DND-41 (cell line): ENCODE measurements around the gene SLC30A3.

Experiments used
- ATAC-seq: fragments of 200-7000 bp; cut with Tn5 transposase; 3 replicates; pipeline ENCODE4 v1.9.1; 2021; ENCODE audit warnings: low read depth; ENCODE audit not compliant: insufficient read depth
- DNase-seq: peaks from one replicate; pipeline ENCODE4 v3.0.0-alpha.2; 2020
- H2AFZ ChIP-seq: 2 replicates; pipeline ENCODE4 v1.6.0; 2012; ENCODE audit warnings: low read depth, low read length
- H3K27ac ChIP-seq: 2 replicates; pipeline ENCODE4 v1.5.1; 2012; ENCODE audit warnings: low read length, inconsistent platforms
- H3K27me3 ChIP-seq: fragments of 200-600 bp; sonication (generic); 2 replicates; pipeline ENCODE4 v1.6.0; 2012; ENCODE audit warnings: low read length, mild to moderate bottlenecking, inconsistent platforms; ENCODE audit not compliant: insufficient read depth, poor library complexity
- H3K36me3 ChIP-seq: 2 replicates; pipeline ENCODE4 v1.5.1; 2012; ENCODE audit warnings: low read length, inconsistent platforms; ENCODE audit not compliant: insufficient read depth
- H3K4me1 ChIP-seq: 2 replicates; pipeline ENCODE4 v1.5.1; 2012; ENCODE audit warnings: mild to moderate bottlenecking, low read length; ENCODE audit not compliant: insufficient read depth
- H3K4me2 ChIP-seq: 2 replicates; pipeline ENCODE4 v1.6.0; 2012; ENCODE audit warnings: mild to moderate bottlenecking, moderate library complexity, low read length, inconsistent platforms; ENCODE audit not compliant: insufficient read depth
- H3K4me3 ChIP-seq, 2 experiments: fragments of 200-600 bp in 1 of 2; shearing (Covaris generic) in 1 of 2; 2 replicates each; pipeline ENCODE4 v1.5.1; 2012 to 2016; ENCODE audit warnings: inconsistent platforms in 2 of 2, low read length in 2 of 2, mild to moderate bottlenecking in 2 of 2, low read depth in 1 of 2, moderate library complexity in 1 of 2
- H3K79me2 ChIP-seq: 2 replicates; pipeline ENCODE4 v1.6.0; 2012; ENCODE audit warnings: low read length, inconsistent platforms; ENCODE audit not compliant: insufficient read depth
- H3K9ac ChIP-seq: 2 replicates; pipeline ENCODE4 v1.6.0; 2012; ENCODE audit warnings: low read depth, mild to moderate bottlenecking, inconsistent platforms, low read length, moderate library complexity
- H3K9me3 ChIP-seq: 2 replicates; pipeline ENCODE4 v1.5.1; 2012; ENCODE audit warnings: low read length, moderate library complexity, mild to moderate bottlenecking, inconsistent platforms; ENCODE audit not compliant: insufficient read depth, severe bottlenecking
- H4K20me1 ChIP-seq: 2 replicates; pipeline ENCODE4 v1.6.0; 2012; ENCODE audit warnings: low read length; ENCODE audit not compliant: insufficient read depth
- EZH2 ChIP-seq: IDR thresholded peaks from 3 replicates; pipeline ENCODE4 v1.6.1; 2012; ENCODE audit warnings: borderline replicate concordance, low read depth, mild to moderate bottlenecking, moderate library complexity, low read length, inconsistent platforms; ENCODE audit not compliant: severe bottlenecking
- TF ChIP-seq, protein P1 (sequence below): IDR thresholded peaks from 2 replicates; pipeline ENCODE4 v1.5.1; 2012; ENCODE audit warnings: borderline replicate concordance, low read length, moderate library complexity, mild to moderate bottlenecking; ENCODE audit not compliant: poor library complexity, severe bottlenecking; ENCODE audit errors: extremely low read depth

Gene SLC30A3

DNA sequence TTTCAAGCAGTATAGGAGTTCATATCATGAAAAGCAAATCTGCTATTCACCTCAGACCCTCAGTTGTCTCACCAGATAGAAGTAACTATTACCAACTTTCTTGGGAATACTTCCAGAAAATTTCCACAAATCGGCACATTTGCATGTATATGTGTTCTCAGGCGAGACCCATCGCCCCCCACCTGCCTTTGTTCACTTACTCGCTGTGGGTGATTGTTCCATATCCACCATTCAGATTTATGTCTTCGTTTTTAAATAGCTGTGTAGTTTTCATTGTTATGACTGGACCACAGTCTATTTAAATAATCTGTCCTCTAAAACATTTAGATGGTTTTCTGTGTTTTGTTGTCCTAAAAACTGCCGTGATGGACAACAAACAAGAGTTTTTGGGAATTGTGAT, 22.6 kb upstream of the SLC30A3 start:
- Histone ChIP-seq H2AFZ (no peak overlapping the region), H3K4me2 (no peak overlapping the region), H3K9me3 (no peaks in the 10 kb centered on the region), H4K20me1 (no peaks in the 10 kb centered on the region), H3K27ac (no peak overlapping the region), H3K9ac (no peak overlapping the region), H3K79me2 (no peaks in the 10 kb centered on the region), H3K36me3 (no peaks in the 10 kb centered on the region), H3K4me1 (no peaks in the 10 kb centered on the region), H3K4me3 (no peak overlapping the region), H3K27me3 (peaks cover 51% of the 10 kb centered on the region)
- no peak for TF ChIP-seq EZH2
- TF ChIP-seq, protein P1, sequence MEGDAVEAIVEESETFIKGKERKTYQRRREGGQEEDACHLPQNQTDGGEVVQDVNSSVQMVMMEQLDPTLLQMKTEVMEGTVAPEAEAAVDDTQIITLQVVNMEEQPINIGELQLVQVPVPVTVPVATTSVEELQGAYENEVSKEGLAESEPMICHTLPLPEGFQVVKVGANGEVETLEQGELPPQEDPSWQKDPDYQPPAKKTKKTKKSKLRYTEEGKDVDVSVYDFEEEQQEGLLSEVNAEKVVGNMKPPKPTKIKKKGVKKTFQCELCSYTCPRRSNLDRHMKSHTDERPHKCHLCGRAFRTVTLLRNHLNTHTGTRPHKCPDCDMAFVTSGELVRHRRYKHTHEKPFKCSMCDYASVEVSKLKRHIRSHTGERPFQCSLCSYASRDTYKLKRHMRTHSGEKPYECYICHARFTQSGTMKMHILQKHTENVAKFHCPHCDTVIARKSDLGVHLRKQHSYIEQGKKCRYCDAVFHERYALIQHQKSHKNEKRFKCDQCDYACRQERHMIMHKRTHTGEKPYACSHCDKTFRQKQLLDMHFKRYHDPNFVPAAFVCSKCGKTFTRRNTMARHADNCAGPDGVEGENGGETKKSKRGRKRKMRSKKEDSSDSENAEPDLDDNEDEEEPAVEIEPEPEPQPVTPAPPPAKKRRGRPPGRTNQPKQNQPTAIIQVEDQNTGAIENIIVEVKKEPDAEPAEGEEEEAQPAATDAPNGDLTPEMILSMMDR = no peak
- ATAC-seq = no peak
- DNase-seq = no peak

DNA sequence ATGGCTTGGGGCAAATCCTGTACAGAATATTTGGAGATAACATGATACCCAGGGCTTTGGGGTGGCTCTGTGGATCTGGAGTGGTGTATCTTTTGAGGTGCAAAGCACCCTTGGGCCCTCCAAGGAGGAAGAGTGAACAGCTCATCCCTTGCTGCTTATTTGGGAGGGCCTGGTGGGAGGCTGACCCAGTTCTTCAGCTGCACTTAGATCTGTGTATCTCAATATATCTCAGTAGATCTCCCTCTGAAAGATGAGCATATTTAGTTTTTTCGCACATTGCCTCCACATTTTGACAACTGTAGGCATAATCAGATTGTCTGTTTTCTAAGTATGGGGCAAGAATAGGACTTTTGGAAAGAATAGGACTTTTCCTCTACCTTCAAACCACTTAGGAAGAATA, 22.1 kb upstream of the SLC30A3 start:
- Histone ChIP-seq H3K4me1 (peaks cover 3% of the 10 kb centered on the region; the same call in 1 of the 2 replicates), H3K9ac (no peak overlapping the region), H3K9me3 (no peaks in the 10 kb centered on the region), H4K20me1 (no peaks in the 10 kb centered on the region), H3K27ac (no peak overlapping the region), H3K79me2 (no peaks in the 10 kb centered on the region), H2AFZ (no peak overlapping the region), H3K4me2 (no peak overlapping the region), H3K27me3 (peaks cover 51% of the 10 kb centered on the region), H3K36me3 (no peaks in the 10 kb centered on the region), H3K4me3 (no peak overlapping the region)
- DNase-seq (no peak), ATAC-seq (no peak)
- TF ChIP-seq EZH2 = no peak
- TF ChIP-seq, protein P1 = no peak

DNA sequence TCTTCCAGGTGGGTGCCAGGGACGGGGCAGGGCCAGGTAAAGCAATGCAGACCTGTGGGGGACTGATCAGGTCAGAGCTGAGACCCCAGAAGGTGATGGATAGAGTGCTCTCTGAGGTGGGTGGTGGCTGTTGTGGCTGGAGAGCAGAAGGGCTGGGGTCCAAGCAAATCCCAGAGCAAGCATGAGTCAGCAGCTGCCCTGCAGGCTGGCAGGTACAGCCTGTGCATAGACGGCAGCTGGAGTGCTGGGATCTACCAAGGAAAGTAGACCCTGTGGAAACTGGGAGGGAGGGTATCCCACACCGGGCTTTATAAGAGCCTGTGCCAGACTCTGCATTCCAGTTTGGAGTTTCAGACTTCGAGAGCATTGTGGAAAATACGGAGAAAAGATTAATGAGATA, 20.0 kb upstream of the SLC30A3 start:
- Histone ChIP-seq H3K36me3 (no peaks in the 10 kb centered on the region), H3K9me3 (no peaks in the 10 kb centered on the region), H3K4me3 (no peak overlapping the region), H3K27ac (no peak overlapping the region), H3K27me3 (peaks cover 38% of the 10 kb centered on the region), H3K9ac (no peak overlapping the region), H3K79me2 (no peaks in the 10 kb centered on the region), H4K20me1 (no peaks in the 10 kb centered on the region), H2AFZ (no peak overlapping the region), H3K4me1 (peaks cover 8% of the 10 kb centered on the region; the same call in 1 of the 2 replicates), H3K4me2 (no peak overlapping the region)
- TF ChIP-seq, protein P1 = no peak
- TF ChIP-seq EZH2 = peak; percentile 26
- DNase-seq = no peak
- no peak for ATAC-seq
